ENCODE results near the gene FAT2.

Gene FAT2

GRCh38 chr5:151551985-151552384 is 39.1 kb downstream of the FAT2 start:
- no peak for DNase-seq

- no peak for DNase-seq
Measured at GRCh38 chr5:151550146-151550545, 41.0 kb downstream of the FAT2 start.

GRCh38 chr5:151549713-151550112 is 41.4 kb downstream of the FAT2 start:
- no peak for DNase-seq

GRCh38 chr5:151547364-151547763 is 43.8 kb downstream of the FAT2 start:
- DNase-seq, result no peak

GRCh38 chr5:151541571-151541970 is 49.6 kb downstream of the FAT2 start:
- no peak for DNase-seq
